ENCODE data around the gene TRDMT1. TPM values are rescaled to one million over a fixed set of nuclear protein-coding genes. Genes with fewer than 3 reads are reported as not detected.

The TRDMT1 gene
- total and polyA plus RNA-seq, 2 donors (not counting 1 experiment from before 2014, with no cell fraction given), result 5.8 to 7.0 TPM

GRCh38 chr10:17162828-17163227, 38.6 kb downstream of the TRDMT1 start:
- Histone ChIP-seq H2AFZ (ENCODE audit: low read length) (no peak overlapping the region), H3K27me3 (ENCODE audit: control insufficient read depth, insufficient read depth, low read length) (no peaks in the 10 kb centered on the region), H3K27ac (ENCODE audit: insufficient read depth, low read length) (no peak overlapping the region), H3K36me3 (ENCODE audit: control insufficient read depth, insufficient read depth, low read length) (peaks cover 2% of the 10 kb centered on the region), H4K20me1 (ENCODE audit: control insufficient read depth, extremely low read depth, insufficient read depth, low read length) (no peaks in the 10 kb centered on the region), H3K4me2 (ENCODE audit: extremely low read depth, insufficient read depth, low read length) (no peak overlapping the region), H3K4me3 (replicated peaks in 1 of 4; ENCODE audit: control extremely low read depth in 1 of 4, insufficient read depth in 1 of 4, low read depth in 3 of 4, low read length in 4 of 4) (no peak overlapping the region), H3K4me1 (ENCODE audit: control insufficient read depth, extremely low read depth, insufficient read depth, low read length) (no peaks in the 10 kb centered on the region), H3K79me2 (ENCODE audit: control insufficient read depth, insufficient read depth, low read length) (no peaks in the 10 kb centered on the region), H3K9ac (ENCODE audit: insufficient read depth, low read length) (no peak overlapping the region), H3K9me3 (ENCODE audit: control insufficient read depth, insufficient read depth, low read depth, low read length) (no peaks in the 10 kb centered on the region)
- no peak for DNase-seq (ENCODE audit: low read depth in 2 of 2)
- TF ChIP-seq EZH2 (IDR thresholded peaks at IDR 0.05; ENCODE audit: low read length, missing control alignments) (no peak), CTCF (conservative IDR thresholded peaks at IDR 0.05 in 1 of 2, IDR thresholded peaks at IDR 0.05 in 1 of 2; ENCODE audit: low read depth in 1 of 2, low read length in 2 of 2) (no peak)

- no peak overlapping the region for H2AFZ ChIP-seq (ENCODE audit: low read length)
- DNase-seq (ENCODE audit: low read depth in 2 of 2), result no peak
These were observed 39.7 kb downstream of the TRDMT1 start for GRCh38 chr10:17161775-17162174.

GRCh38 chr10:17157024-17157423, 44.4 kb downstream of the TRDMT1 start:
- no peaks in the 10 kb centered on the region for H3K36me3 ChIP-seq (ENCODE audit: control insufficient read depth, insufficient read depth, low read length)
- H3K9ac ChIP-seq (ENCODE audit: insufficient read depth, low read length), result no peak overlapping the region
- DNase-seq (ENCODE audit: low read depth in 2 of 2), result no peak
- H4K20me1 ChIP-seq (ENCODE audit: control insufficient read depth, extremely low read depth, insufficient read depth, low read length), result no peaks in the 10 kb centered on the region
- no peaks in the 10 kb centered on the region for H3K9me3 ChIP-seq (ENCODE audit: control insufficient read depth, insufficient read depth, low read depth, low read length)
- H3K79me2 ChIP-seq (ENCODE audit: control insufficient read depth, insufficient read depth, low read length), result no peaks in the 10 kb centered on the region
- no peak overlapping the region for H3K27ac ChIP-seq (ENCODE audit: insufficient read depth, low read length)
- no peaks in the 10 kb centered on the region for H3K27me3 ChIP-seq (ENCODE audit: control insufficient read depth, insufficient read depth, low read length)
- no peaks in the 10 kb centered on the region for H3K4me1 ChIP-seq (ENCODE audit: control insufficient read depth, extremely low read depth, insufficient read depth, low read length)
- no peak overlapping the region for H3K4me2 ChIP-seq (ENCODE audit: extremely low read depth, insufficient read depth, low read length)
- no peak overlapping the region for H3K4me3 ChIP-seq (replicated peaks in 1 of 4; ENCODE audit: control extremely low read depth in 1 of 4, insufficient read depth in 1 of 4, low read depth in 3 of 4, low read length in 4 of 4)
- TF ChIP-seq CTCF (conservative IDR thresholded peaks at IDR 0.05 in 1 of 2, IDR thresholded peaks at IDR 0.05 in 1 of 2; ENCODE audit: low read depth in 1 of 2, low read length in 2 of 2) (no peak), EZH2 (IDR thresholded peaks at IDR 0.05; ENCODE audit: low read length, missing control alignments) (no peak)
- no peak overlapping the region for H2AFZ ChIP-seq (ENCODE audit: low read length)

More at GRCh38 chr10:17161775-17162174, 39.7 kb downstream of the TRDMT1 start:
- H3K4me3 ChIP-seq (replicated peaks in 1 of 4; ENCODE audit: control extremely low read depth in 1 of 4, insufficient read depth in 1 of 4, low read depth in 3 of 4, low read length in 4 of 4), result no peak overlapping the region
- no peak for TF ChIP-seq EZH2 (IDR thresholded peaks at IDR 0.05; ENCODE audit: low read length, missing control alignments)
- no peak for TF ChIP-seq CTCF (conservative IDR thresholded peaks at IDR 0.05 in 1 of 2, IDR thresholded peaks at IDR 0.05 in 1 of 2; ENCODE audit: low read depth in 1 of 2, low read length in 2 of 2)
- no peaks in the 10 kb centered on the region for H3K79me2 ChIP-seq (ENCODE audit: control insufficient read depth, insufficient read depth, low read length)
- H3K27ac ChIP-seq (ENCODE audit: insufficient read depth, low read length), result no peak overlapping the region
- H3K9me3 ChIP-seq (ENCODE audit: control insufficient read depth, insufficient read depth, low read depth, low read length), result no peaks in the 10 kb centered on the region
- H3K9ac ChIP-seq (ENCODE audit: insufficient read depth, low read length), result no peak overlapping the region
- H3K27me3 ChIP-seq (ENCODE audit: control insufficient read depth, insufficient read depth, low read length), result no peaks in the 10 kb centered on the region
- no peaks in the 10 kb centered on the region for H4K20me1 ChIP-seq (ENCODE audit: control insufficient read depth, extremely low read depth, insufficient read depth, low read length)
- peaks cover 2% of the 10 kb centered on the region for H3K36me3 ChIP-seq (ENCODE audit: control insufficient read depth, insufficient read depth, low read length)
- H3K4me2 ChIP-seq (ENCODE audit: extremely low read depth, insufficient read depth, low read length), result no peak overlapping the region
- H3K4me1 ChIP-seq (ENCODE audit: control insufficient read depth, extremely low read depth, insufficient read depth, low read length), result no peaks in the 10 kb centered on the region
